Measurements from ENCODE around the gene GCNT3. TPM values are rescaled to one million over a fixed set of nuclear protein-coding genes. Genes with fewer than 3 reads are reported as not detected.
A peak's percentile ranks its signal among the peaks of the same experiment; 100 is the strongest.

GCNT3 gene
- total RNA-seq, 2 experiments from 2014 or later, result not detected

DNA sequence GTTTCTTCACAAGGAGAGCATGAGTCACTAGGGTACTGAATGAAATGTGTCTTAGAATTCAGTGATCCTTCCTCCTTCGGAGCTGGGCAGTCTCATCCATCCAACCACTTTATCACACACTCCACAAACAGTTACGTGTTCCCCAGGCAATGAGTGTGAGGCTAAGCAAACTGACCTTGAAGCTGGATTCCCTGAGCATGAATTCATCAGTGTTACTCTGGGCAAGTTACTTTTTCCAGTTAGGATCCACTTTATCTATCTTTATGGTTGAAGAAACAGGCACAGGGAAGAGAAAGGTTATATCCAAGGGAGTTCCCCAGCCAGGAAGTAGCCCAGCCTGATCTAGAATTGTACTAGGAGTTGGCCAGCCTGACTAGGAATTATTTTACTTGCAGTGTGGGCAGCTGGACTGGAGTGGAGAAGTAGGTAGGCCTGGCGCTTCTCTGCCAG is 17.1 kb upstream of the GCNT3 start:
- CTCF ChIA-PET, result no interaction called here
- intact Hi-C loops (cut with micrococcal nuclease), result no loop called here
- Mint-ChIP-seq H3K4me3 (no peak overlapping the region), H3K36me3 (no peaks in the 10 kb centered on the region), H3K27ac (no peak overlapping the region), H3K4me1 (ENCODE audit: low read depth) (peaks cover 18% of the 10 kb centered on the region), H3K27me3 (peaks cover 7% of the 10 kb centered on the region), H3K9me3 (no peaks in the 10 kb centered on the region)
- POLR2A ChIA-PET, result no interaction called here
- DNase-seq, result no peak

DNA sequence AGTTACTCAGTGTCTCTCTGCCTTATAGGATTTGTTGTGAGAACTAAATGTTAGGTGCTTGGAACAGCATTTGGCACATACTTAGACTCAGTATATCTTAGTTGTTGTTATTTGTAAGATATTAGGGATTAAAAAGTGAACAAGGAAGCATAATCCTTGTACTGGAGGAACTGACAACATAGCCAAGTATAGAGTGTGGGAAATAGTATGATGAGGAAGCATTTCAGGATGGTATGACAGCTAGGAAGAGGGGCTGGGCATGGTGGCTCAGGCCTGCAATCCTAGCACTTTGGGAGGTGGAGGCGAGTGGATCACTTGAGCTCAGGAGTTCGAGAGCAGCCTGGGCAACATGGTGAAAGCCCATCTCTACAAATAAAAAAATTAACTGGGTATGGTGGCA is 16.6 kb upstream of the GCNT3 start:
- POLR2A ChIA-PET, result no interaction called here

DNA sequence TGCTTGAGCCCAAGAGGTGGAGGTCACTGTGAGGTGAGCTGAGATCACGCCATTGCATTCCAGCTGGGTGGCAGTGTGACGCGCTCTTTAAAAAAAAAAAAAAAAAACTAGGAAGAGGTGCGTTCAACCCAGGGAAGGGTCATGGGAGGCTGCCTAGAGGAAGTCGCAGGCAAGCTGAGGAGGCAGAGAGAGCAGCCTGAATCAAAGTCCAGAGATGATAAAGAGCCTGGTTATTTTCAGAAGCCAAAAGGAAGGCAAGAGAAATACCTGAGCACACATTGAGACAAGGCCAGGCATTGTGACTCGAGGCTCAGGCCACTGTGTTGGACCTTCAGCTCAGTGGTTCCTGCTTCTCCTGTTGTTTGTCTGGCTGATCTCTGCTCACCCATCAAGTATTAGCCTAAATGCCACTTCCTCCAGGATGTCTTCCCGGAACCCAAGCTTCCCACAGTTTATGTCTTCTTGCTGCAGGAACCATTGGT is 16.1 kb upstream of the GCNT3 start:
- Mint-ChIP-seq H3K4me1 (ENCODE audit: low read depth) (peaks cover 11% of the 10 kb centered on the region), H3K4me3 (no peak overlapping the region), H3K9me3 (no peaks in the 10 kb centered on the region), H3K27me3 (peaks cover 6% of the 10 kb centered on the region), H3K36me3 (no peaks in the 10 kb centered on the region), H3K27ac (no peak overlapping the region)
- ChIA-PET CTCF (interaction anchor here (1.1 kb wide), 1 partner anchor 59 kb away, joined by 3 read pairs; no protein-coding TSS in a partner anchor), POLR2A (no interaction called here)
- DNase-seq, result no peak
- intact Hi-C loops (cut with micrococcal nuclease), result no loop called here

More for the DNA sequence above, 16.6 kb upstream of the GCNT3 start:
- DNase-seq, result no peak
- Mint-ChIP-seq H3K4me1 (ENCODE audit: low read depth) (peaks cover 14% of the 10 kb centered on the region), H3K27ac (no peak overlapping the region), H3K27me3 (peaks cover 6% of the 10 kb centered on the region), H3K4me3 (no peak overlapping the region), H3K36me3 (no peaks in the 10 kb centered on the region), H3K9me3 (no peaks in the 10 kb centered on the region)
- CTCF ChIA-PET, result no interaction called here
- intact Hi-C loops (cut with micrococcal nuclease), result no loop called here

DNA sequence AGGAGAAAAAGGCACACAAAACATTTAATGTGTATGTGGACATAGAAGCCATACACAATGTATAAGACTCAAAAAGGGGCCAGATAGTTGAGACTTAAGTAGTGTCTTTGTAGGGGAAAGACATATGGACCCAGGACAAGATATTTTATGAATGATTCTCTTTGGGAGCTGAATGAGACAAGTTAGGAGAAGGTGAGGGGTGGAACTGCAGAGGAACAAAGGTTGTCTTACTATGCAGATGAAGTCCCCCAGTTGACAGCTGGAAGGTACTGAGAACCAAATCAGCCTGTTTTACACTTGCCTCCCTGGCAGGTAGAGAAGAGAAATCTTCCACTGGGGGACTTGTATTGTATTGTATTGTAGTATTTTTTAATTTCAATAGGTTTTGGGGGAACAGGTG is 14.9 kb upstream of the GCNT3 start:
- intact Hi-C loops (cut with micrococcal nuclease), result no loop called here
- no peak for DNase-seq
- no peak overlapping the region for H3K27ac Mint-ChIP-seq
- H3K4me1 Mint-ChIP-seq (ENCODE audit: low read depth), result peaks cover 2% of the 10 kb centered on the region
- ChIA-PET CTCF (interaction anchor here (0.5 to 1.1 kb wide), 2 partner anchors 16 to 60 kb away, joined by 3 read pairs; no protein-coding TSS in a partner anchor), POLR2A (no interaction called here)
- peaks cover 2% of the 10 kb centered on the region for H3K36me3 Mint-ChIP-seq
- no peak overlapping the region for H3K4me3 Mint-ChIP-seq
- H3K27me3 Mint-ChIP-seq, result peaks cover 9% of the 10 kb centered on the region
- H3K9me3 Mint-ChIP-seq, result peaks cover 6% of the 10 kb centered on the region

DNA sequence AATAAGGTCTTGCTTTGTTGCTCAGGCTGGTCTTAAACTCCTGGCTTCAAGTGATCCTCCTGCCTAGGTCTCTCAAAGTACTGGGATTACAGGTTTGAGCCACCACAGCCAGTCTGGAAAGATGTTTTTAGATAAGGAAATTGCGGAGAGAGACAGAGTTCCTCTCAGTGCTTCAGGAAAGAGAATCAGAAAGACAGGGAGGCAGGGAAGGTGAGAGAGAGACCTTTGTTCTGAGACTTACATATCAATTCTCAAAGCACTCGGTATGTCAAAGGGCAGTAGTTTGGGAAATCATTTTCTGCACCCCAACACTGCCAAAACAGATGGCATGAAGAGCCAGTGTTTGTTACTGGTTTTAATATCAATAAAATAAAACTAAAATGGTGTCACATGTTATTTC is 13.1 kb upstream of the GCNT3 start:
- intact Hi-C loops (cut with micrococcal nuclease), result no loop called here
- no peaks in the 10 kb centered on the region for H3K4me1 Mint-ChIP-seq (ENCODE audit: low read depth)
- H3K4me3 Mint-ChIP-seq, result no peak overlapping the region
- POLR2A ChIA-PET, result no interaction called here
- peaks cover 2% of the 10 kb centered on the region for H3K36me3 Mint-ChIP-seq
- no peak for DNase-seq
- CTCF ChIA-PET, result no interaction called here
- no peak overlapping the region for H3K27ac Mint-ChIP-seq
- H3K9me3 Mint-ChIP-seq, result peaks cover 13% of the 10 kb centered on the region
- H3K27me3 Mint-ChIP-seq, result peaks cover 10% of the 10 kb centered on the region

DNA sequence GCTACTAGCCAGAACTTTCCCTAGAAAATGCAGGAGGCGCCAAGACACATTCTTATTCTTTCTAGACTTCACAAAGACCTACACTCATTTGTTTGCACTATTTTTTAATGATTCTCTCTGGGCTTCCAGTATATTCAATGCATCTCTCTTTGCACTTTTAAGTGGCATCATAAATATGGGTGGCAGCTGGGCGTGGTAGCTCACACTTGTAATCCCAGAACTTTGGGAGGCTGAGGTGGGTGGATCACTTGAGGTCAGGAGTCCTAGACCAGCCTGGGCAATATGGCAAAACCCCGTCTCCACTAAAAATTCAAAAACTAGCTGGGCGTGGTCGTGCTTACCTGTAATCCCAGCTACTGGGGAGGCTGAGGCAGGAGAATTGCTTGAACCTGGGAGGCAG is 5.6 kb upstream of the GCNT3 start:
- CTCF ChIA-PET, result no interaction called here
- peaks cover 2% of the 10 kb centered on the region for H3K36me3 Mint-ChIP-seq
- intact Hi-C loops (cut with micrococcal nuclease), result no loop called here

DNA sequence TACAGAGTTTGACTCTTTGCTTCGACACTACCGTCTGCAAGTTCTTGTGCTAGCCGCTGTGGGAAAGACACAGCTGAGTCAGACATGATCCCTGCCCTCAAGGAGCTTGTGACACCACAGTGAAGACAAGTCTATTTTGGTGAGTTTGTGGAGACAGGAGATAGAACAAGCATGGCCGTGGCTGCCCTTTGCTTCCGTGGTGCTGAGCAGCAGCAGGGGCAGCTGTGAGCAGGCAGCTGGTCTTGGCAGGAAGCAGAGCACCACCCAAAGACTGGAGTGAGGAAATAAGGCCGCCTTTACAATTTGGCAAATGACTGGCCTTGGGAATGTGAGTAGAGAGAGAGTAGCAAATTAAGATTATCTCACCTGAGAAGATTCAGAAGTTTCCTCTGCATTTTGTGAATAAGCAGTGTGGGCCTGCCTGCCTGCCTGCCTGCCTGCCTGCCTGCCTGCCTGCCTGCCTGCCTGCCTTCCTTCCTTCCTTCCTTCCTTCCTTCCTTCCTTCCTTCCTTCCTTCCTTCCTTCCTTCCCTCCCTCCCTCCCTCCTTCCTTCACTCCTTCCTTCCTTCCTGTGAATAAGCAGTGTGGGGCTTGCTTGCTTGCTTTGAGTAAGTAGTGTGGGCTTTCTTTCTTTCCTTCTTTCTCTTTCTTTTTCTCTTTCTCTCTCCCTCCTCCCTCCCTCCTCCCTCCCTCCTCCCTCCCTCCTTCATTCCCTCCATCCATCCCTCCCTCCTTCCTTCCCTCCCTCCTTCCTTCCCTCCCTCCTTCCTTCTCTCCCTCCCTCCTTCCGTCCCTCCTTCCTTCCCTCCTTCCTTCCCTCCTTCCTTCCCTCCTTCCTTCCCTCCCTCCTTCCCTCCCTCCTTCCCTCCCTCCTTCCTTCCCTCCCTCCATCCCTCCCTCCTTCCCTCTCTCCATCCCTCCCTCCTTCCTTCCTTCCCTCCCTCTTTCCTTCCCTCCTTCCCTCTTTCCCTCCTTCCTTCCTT is 1.6 kb upstream of the GCNT3 start:
- no peak overlapping the region for H3K27ac Mint-ChIP-seq
- peaks cover 2% of the 10 kb centered on the region for H3K4me1 Mint-ChIP-seq (ENCODE audit: low read depth)
- ChIA-PET POLR2A (no interaction called here), CTCF (no interaction called here)
- intact Hi-C loops (cut with micrococcal nuclease), result no loop called here
- no peaks in the 10 kb centered on the region for H3K36me3 Mint-ChIP-seq
- DNase-seq, result no peak
- no peaks in the 10 kb centered on the region for H3K9me3 Mint-ChIP-seq
- peaks cover 14% of the 10 kb centered on the region for H3K27me3 Mint-ChIP-seq
- no peak overlapping the region for H3K4me3 Mint-ChIP-seq

More for the DNA sequence above, 5.6 kb upstream of the GCNT3 start:
- Mint-ChIP-seq H3K27ac (no peak overlapping the region), H3K4me1 (ENCODE audit: low read depth) (no peaks in the 10 kb centered on the region), H3K9me3 (peaks cover 22% of the 10 kb centered on the region), H3K27me3 (peaks cover 12% of the 10 kb centered on the region), H3K4me3 (no peak overlapping the region)
- POLR2A ChIA-PET, result no interaction called here
- no peak for DNase-seq

DNA sequence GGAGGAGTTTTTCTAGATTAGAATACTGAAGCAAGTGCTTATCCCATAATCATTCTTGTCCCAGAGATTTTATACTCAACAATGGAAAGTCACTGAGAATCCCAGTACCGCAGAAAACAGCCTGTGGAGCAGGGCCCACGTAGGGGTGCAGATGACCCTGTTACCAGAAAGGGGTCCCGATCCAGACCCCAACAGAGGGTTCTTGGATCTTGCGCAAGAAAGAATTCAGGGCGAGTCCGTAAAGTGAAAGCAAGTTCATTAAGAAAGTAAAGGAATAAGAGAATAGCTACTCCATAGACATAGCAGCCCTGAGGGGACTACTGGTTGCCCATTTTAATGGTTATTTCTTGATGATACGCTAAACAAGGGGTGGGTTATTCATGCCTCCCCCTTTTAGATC is 2.6 kb downstream of the GCNT3 start:
- ChIA-PET POLR2A (no interaction called here), CTCF (interaction anchor here (1.1 kb wide), 1 partner anchor 27 kb away, joined by 4 read pairs; no protein-coding TSS in a partner anchor)
- no peaks in the 10 kb centered on the region for H3K9me3 Mint-ChIP-seq
- no peak overlapping the region for H3K4me3 Mint-ChIP-seq
- H3K27me3 Mint-ChIP-seq, result peaks cover 24% of the 10 kb centered on the region
- no peaks in the 10 kb centered on the region for H3K36me3 Mint-ChIP-seq
- no peak overlapping the region for H3K27ac Mint-ChIP-seq
- intact Hi-C loops (cut with micrococcal nuclease), result no loop called here
- no peak for DNase-seq
- peaks cover 2% of the 10 kb centered on the region for H3K4me1 Mint-ChIP-seq (ENCODE audit: low read depth)

- intact Hi-C loops (cut with micrococcal nuclease), result no loop called here
- ChIA-PET POLR2A (no interaction called here), CTCF (interaction anchor here (1.3 to 1.4 kb wide), 2 partner anchors 83 to 87 kb away, joined by 3 to 5 read pairs; no protein-coding TSS in a partner anchor)
- H3K36me3 Mint-ChIP-seq, result no peaks in the 10 kb centered on the region
- H3K9me3 Mint-ChIP-seq, result no peaks in the 10 kb centered on the region
- no peak overlapping the region for H3K27ac Mint-ChIP-seq
- peaks cover 24% of the 10 kb centered on the region for H3K27me3 Mint-ChIP-seq
- DNase-seq, result no peak
- peaks cover 2% of the 10 kb centered on the region for H3K4me1 Mint-ChIP-seq (ENCODE audit: low read depth)
- no peak overlapping the region for H3K4me3 Mint-ChIP-seq
These were observed 4.1 kb downstream of the GCNT3 start for GRCh38 chr15:59615661-59616060.

GRCh38 chr15:59616379-59616778 is 4.8 kb downstream of the GCNT3 start:
- Mint-ChIP-seq H3K9me3 (no peaks in the 10 kb centered on the region), H3K4me3 (no peak overlapping the region), H3K27ac (no peak overlapping the region), H3K4me1 (ENCODE audit: low read depth) (peaks cover 2% of the 10 kb centered on the region), H3K36me3 (no peaks in the 10 kb centered on the region), H3K27me3 (peaks cover 24% of the 10 kb centered on the region)
- POLR2A ChIA-PET, result no interaction called here
- DNase-seq, result no peak
- CTCF ChIA-PET, result interaction anchor here (1.3 to 1.9 kb wide), 2 partner anchors 84 to 88 kb away, joined by 3 to 6 read pairs; no protein-coding TSS in a partner anchor
- intact Hi-C loops (cut with micrococcal nuclease), result no loop called here

DNA sequence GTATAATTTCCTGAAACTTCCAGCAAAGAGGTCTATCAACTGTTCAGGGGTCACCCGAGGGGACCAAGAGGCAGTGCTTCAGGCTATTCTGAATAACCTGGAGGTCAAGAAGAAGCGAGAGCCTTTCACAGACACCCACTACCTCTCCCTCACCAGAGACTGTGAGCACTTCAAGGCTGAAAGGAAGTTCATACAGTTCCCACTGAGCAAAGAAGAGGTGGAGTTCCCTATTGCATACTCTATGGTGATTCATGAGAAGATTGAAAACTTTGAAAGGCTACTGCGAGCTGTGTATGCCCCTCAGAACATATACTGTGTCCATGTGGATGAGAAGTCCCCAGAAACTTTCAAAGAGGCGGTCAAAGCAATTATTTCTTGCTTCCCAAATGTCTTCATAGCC is 6.8 kb downstream of the GCNT3 start:
- Mint-ChIP-seq H3K27me3 (peaks cover 22% of the 10 kb centered on the region), H3K36me3 (no peaks in the 10 kb centered on the region), H3K4me1 (ENCODE audit: low read depth) (peaks cover 2% of the 10 kb centered on the region), H3K9me3 (no peaks in the 10 kb centered on the region), H3K27ac (no peak overlapping the region), H3K4me3 (no peak overlapping the region)
- DNase-seq, result no peak
- intact Hi-C loops (cut with micrococcal nuclease), result no loop called here
- ChIA-PET POLR2A (no interaction called here), CTCF (no interaction called here)

DNA sequence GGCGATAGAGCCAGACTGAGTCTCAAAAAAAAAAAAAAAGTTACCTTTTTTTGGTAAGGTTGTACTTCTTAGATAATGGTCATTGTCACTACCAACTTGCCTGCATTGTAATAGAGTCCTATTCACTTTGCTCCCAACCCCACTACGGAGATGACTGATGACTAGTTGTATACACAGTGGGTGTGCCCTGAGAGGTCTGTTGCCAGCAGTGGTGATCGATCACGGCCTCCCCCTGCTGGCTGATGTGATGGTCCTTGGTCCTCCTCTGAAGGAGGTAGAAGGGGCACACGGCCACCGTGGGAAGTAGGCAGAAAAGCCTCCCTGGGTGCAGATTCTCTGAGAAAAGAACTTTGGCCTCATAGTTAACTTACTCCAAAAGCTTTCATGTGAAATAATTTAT is 10.7 kb downstream of the GCNT3 start:
- ChIA-PET CTCF (interaction anchor here (0.6 to 6.6 kb wide), 4 partner anchors 90 to 505 kb away, joined by 3 to 43 read pairs (median 4); no protein-coding TSS in a partner anchor), POLR2A (no interaction called here)
- peak; percentile 76 for DNase-seq
- no peak overlapping the region for H3K27ac Mint-ChIP-seq
- intact Hi-C loops (cut with micrococcal nuclease), result loop anchor here (1.0 kb wide), 1 partner anchor 89 kb away; no protein-coding TSS in a partner anchor
- no peaks in the 10 kb centered on the region for H3K4me1 Mint-ChIP-seq (ENCODE audit: low read depth)
- no peaks in the 10 kb centered on the region for H3K9me3 Mint-ChIP-seq
- H3K27me3 Mint-ChIP-seq, result peaks cover 12% of the 10 kb centered on the region
- no peak overlapping the region for H3K4me3 Mint-ChIP-seq
- H3K36me3 Mint-ChIP-seq, result no peaks in the 10 kb centered on the region
